ENCODE results near the gene SDR39U1.
A peak's percentile ranks its signal among the peaks of the same experiment; 100 is the strongest.
"Not testable (repeated sequence)": the region's sequence is repeated elsewhere in the genome, so short reads cannot be mapped to it uniquely, and the experiment has no call there.

Gene SDR39U1

GRCh38 chr14:24442240-24443052 is at the start of gene SDR39U1:
SDR39U1 (minus strand) TSS chr14:24442776; CDS start chr14:24442769, 7 bp downstream.
- peak; percentile 90 to 97 for DNase-seq (ENCODE audit: low read depth in 2 of 2)

GRCh38 chr14:24491586-24492408 is 49.2 kb upstream of the SDR39U1 start:
- not testable (repeated sequence) for DNase-seq (ENCODE audit: low read depth in 2 of 2)

- no peak for DNase-seq (ENCODE audit: low read depth in 2 of 2)
Observed at GRCh38 chr14:24483604-24484252, 41.2 kb upstream of the SDR39U1 start.

- not testable (repeated sequence) for DNase-seq (ENCODE audit: low read depth in 2 of 2)
Observed at GRCh38 chr14:24482699-24483303, 40.2 kb upstream of the SDR39U1 start.

GRCh38 chr14:24481622-24482324 is 39.2 kb upstream of the SDR39U1 start:
- DNase-seq (ENCODE audit: low read depth in 2 of 2) = peak in 1 of 2 donors; percentile 5

- DNase-seq (ENCODE audit: low read depth in 2 of 2) = not testable (repeated sequence)
Observed at GRCh38 chr14:24479999-24480398, 37.4 kb upstream of the SDR39U1 start.

- DNase-seq (ENCODE audit: low read depth in 2 of 2) = no peak
Observed at GRCh38 chr14:24475261-24475660, 32.7 kb upstream of the SDR39U1 start.

- DNase-seq (ENCODE audit: low read depth in 2 of 2) = no peak
Observed at GRCh38 chr14:24473211-24473610, 30.6 kb upstream of the SDR39U1 start.

GRCh38 chr14:24470450-24470849 is 27.9 kb upstream of the SDR39U1 start:
- not testable (repeated sequence) for DNase-seq (ENCODE audit: low read depth in 2 of 2)

- DNase-seq (ENCODE audit: low read depth in 2 of 2) = no peak
Observed at GRCh38 chr14:24465805-24466204, 23.2 kb upstream of the SDR39U1 start.

- DNase-seq (ENCODE audit: low read depth in 2 of 2) = no peak
Observed at GRCh38 chr14:24465368-24465767, 22.8 kb upstream of the SDR39U1 start.

- no peak for DNase-seq (ENCODE audit: low read depth in 2 of 2)
Observed at GRCh38 chr14:24463884-24464785, 21.6 kb upstream of the SDR39U1 start.

GRCh38 chr14:24463017-24463883 is 20.7 kb upstream of the SDR39U1 start:
- no peak for DNase-seq (ENCODE audit: low read depth in 2 of 2)

- no peak for DNase-seq (ENCODE audit: low read depth in 2 of 2)
Observed at GRCh38 chr14:24461336-24461735, 18.8 kb upstream of the SDR39U1 start.

- DNase-seq (ENCODE audit: low read depth in 2 of 2) = no peak
Observed at GRCh38 chr14:24459331-24459730, 16.8 kb upstream of the SDR39U1 start.

- no peak for DNase-seq (ENCODE audit: low read depth in 2 of 2)
Observed at GRCh38 chr14:24458736-24459135, 16.2 kb upstream of the SDR39U1 start.

- DNase-seq (ENCODE audit: low read depth in 2 of 2) = no peak
Observed at GRCh38 chr14:24456980-24457379, 14.4 kb upstream of the SDR39U1 start.

GRCh38 chr14:24450828-24451227 is 8.3 kb upstream of the SDR39U1 start:
- not testable (repeated sequence) for DNase-seq (ENCODE audit: low read depth in 2 of 2)

GRCh38 chr14:24443053-24443665 is 583 bp upstream of the SDR39U1 start:
- no peak for DNase-seq (ENCODE audit: low read depth in 2 of 2)

Measured in stimulated activated CD8-positive, alpha-beta memory T cell treated with anti-CD3 and anti-CD28 coated beads, Interleukin-15, amount 100 ng/mL, for 4 hours (primary cell).